HL-60 (cell line): ENCODE measurements around the gene GRIN3A.

Source experiments
- DNase-seq, 2 experiments: peaks; one replicate each; pipeline ENCODE4 v3.0.0-alpha.2; 2010 to 2020; ENCODE audit warnings: low read depth in 1 of 2, low spot score in 1 of 2
- H3K27ac ChIP-seq: fragments of 250-450 bp; sonication (Bioruptor Pico); replicated peaks from 2 replicates; pipeline ENCODE4 v1.5.1; 2020; ENCODE audit warnings: mild to moderate bottlenecking, moderate library complexity
- H3K27me3 ChIP-seq: fragments of 250-450 bp; sonication (Bioruptor Pico); 2 replicates; pipeline ENCODE4 v1.5.1; 2021; ENCODE audit warnings: mild to moderate bottlenecking, moderate library complexity; ENCODE audit not compliant: insufficient read depth, poor library complexity, severe bottlenecking
- H3K4me3 ChIP-seq: replicated peaks from 2 replicates; pipeline ENCODE4 v1.5.1; 2011; ENCODE audit warnings: mild to moderate bottlenecking, control low read depth, low read length; ENCODE audit not compliant: insufficient read depth
- GABPA ChIP-seq: IDR thresholded peaks from 2 replicates; pipeline ENCODE4 v1.6.1; 2012; ENCODE audit warnings: low read depth
- POLR2AphosphoS5 ChIP-seq: IDR thresholded peaks from 2 replicates; pipeline ENCODE4 v1.6.1; 2012; ENCODE audit warnings: low read depth
- REST ChIP-seq: IDR thresholded peaks from 2 replicates; pipeline ENCODE4 v1.6.1; 2012; ENCODE audit warnings: low read depth; ENCODE audit not compliant: insufficient replicate concordance
- SPI1 ChIP-seq: IDR thresholded peaks from 2 replicates; pipeline ENCODE4 v1.6.1; 2012; ENCODE audit warnings: low read depth, mild to moderate bottlenecking, borderline replicate concordance
- TF ChIP-seq, protein P1 (sequence below): IDR thresholded peaks from one replicate; pipeline ENCODE4 v1.5.1; 2011; ENCODE audit warnings: low read length, control low read depth, inconsistent platforms; ENCODE audit not compliant: insufficient read depth

Gene GRIN3A

DNA sequence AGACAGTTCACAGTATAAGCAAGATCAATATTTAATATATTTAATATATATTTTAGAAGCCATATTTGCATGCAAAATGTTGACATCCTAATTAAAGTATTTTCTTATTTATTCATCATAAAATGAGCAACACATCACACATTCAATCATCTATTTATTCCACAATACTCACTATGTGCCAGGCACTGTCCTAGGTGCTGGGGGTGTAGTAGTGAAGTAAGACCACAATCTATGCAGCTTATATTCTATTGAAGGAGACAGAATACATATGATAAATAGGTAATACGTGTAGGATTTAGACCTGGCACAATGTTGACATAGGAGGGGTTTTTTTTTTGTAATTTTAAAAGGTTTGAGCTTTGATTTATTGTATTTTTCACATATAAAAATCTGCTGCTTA, 63.1 kb downstream of the GRIN3A start:
- TF ChIP-seq REST (peak; percentile 55), POLR2AphosphoS5 (no peak)
- no peaks in the 10 kb centered on the region for H3K27me3 ChIP-seq
- DNase-seq = no peak
- H3K27ac ChIP-seq = no peak overlapping the region
- H3K4me3 ChIP-seq = no peak overlapping the region

DNA sequence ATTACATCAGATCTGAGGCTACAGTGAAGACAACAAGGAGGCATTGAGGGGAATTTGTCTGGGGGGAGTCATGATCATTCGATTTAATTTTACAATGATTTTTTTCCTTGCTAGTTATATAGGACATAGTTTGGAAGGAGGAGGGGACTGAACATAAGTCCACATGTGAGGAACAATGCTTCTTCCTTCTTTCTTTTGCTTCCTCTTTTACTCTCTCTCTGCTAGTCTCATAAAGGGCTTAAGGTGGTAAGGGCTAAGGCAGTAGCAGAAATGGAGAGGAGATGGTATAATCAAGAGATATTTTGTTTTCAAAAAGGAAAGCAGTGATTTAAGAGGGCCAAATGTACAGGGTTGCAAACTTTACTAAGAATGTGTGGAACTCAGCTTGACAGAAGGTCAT, 64.3 kb downstream of the GRIN3A start:
- no peak for DNase-seq
- H3K27me3 ChIP-seq = no peaks in the 10 kb centered on the region
- TF ChIP-seq SPI1 (no peak), GABPA (no peak), POLR2AphosphoS5 (no peak), REST (no peak)
- TF ChIP-seq, protein P1, sequence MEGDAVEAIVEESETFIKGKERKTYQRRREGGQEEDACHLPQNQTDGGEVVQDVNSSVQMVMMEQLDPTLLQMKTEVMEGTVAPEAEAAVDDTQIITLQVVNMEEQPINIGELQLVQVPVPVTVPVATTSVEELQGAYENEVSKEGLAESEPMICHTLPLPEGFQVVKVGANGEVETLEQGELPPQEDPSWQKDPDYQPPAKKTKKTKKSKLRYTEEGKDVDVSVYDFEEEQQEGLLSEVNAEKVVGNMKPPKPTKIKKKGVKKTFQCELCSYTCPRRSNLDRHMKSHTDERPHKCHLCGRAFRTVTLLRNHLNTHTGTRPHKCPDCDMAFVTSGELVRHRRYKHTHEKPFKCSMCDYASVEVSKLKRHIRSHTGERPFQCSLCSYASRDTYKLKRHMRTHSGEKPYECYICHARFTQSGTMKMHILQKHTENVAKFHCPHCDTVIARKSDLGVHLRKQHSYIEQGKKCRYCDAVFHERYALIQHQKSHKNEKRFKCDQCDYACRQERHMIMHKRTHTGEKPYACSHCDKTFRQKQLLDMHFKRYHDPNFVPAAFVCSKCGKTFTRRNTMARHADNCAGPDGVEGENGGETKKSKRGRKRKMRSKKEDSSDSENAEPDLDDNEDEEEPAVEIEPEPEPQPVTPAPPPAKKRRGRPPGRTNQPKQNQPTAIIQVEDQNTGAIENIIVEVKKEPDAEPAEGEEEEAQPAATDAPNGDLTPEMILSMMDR = no peak
- H3K27ac ChIP-seq = no peak overlapping the region
- H3K4me3 ChIP-seq = no peak overlapping the region

DNA sequence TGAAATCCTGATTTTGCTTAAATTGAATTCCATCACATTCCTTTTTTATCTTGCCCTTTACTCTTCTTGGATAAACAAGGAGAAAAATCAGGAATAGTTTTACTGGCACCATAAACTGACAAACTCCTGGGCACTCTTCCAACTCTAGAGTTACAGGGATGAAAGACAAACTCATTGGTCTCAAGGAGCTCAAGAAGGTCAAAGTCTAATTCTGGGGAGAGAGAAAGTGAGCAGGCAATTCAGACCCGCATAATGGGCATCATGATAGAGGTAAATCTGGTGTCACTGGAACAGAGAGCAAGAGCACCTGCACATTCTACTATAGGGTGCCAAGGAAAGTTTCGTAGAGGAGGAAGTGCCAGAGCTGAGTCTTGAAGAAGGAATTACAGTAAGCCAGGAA, 64.8 kb downstream of the GRIN3A start:
- H3K27ac ChIP-seq = no peak overlapping the region
- TF ChIP-seq GABPA (no peak), REST (no peak), POLR2AphosphoS5 (no peak), SPI1 (no peak)
- TF ChIP-seq, protein P1 = no peak
- DNase-seq = no peak
- no peak overlapping the region for H3K4me3 ChIP-seq
- no peaks in the 10 kb centered on the region for H3K27me3 ChIP-seq

GRCh38 chr9:101671567-101671966, 66.9 kb downstream of the GRIN3A start:
- Histone ChIP-seq H3K27me3 (no peaks in the 10 kb centered on the region), H3K4me3 (no peak overlapping the region), H3K27ac (no peak overlapping the region)
- TF ChIP-seq REST (no peak), POLR2AphosphoS5 (no peak), GABPA (no peak), SPI1 (no peak)
- TF ChIP-seq, protein P1 = no peak
- DNase-seq = no peak
